Daoy (cell line): ENCODE results near the gene CTNND2. TPM values are rescaled to one million over a fixed set of nuclear protein-coding genes. Genes with fewer than 3 reads are reported as not detected.
A peak's percentile ranks its signal among the peaks of the same experiment; 100 is the strongest.
"Not testable (repeated sequence)": the region's sequence is repeated elsewhere in the genome, so short reads cannot be mapped to it uniquely, and the experiment has no call there.

Experiments used
- DNase-seq: peaks from one replicate; pipeline ENCODE4 v3.0.0-alpha.2; 2015; ENCODE audit warnings: low read depth
- total RNA-seq: library from RNA; depleted of rRNA; stranded (reverse); fragments of >200 nt; shearing (Covaris generic); gene quantifications from 2 replicates; pipeline ENCODE4 v1.2.3, GENCODE V29; 2014

Gene CTNND2
- total RNA-seq, 1 experiment from 2014 or later, result 4.5 TPM

- DNase-seq, result no peak
Measured at GRCh38 chr5:11104651-11105112, 799.6 kb downstream of the CTNND2 start.

GRCh38 chr5:11104210-11104609 lies 800.0 kb downstream of the CTNND2 start:
- no peak for DNase-seq

- DNase-seq, result peak; percentile 44
Measured at GRCh38 chr5:11084111-11084510, 820.1 kb downstream of the CTNND2 start.

GRCh38 chr5:11082404-11082945 lies 821.8 kb downstream of the CTNND2 start:
- DNase-seq, result no peak

- no peak for DNase-seq
Measured at GRCh38 chr5:11076945-11077613, 827.2 kb downstream of the CTNND2 start.

GRCh38 chr5:11075035-11075805 lies 829.0 kb downstream of the CTNND2 start:
- DNase-seq, result peak; percentile 28

- peak; percentile 4 for DNase-seq
Measured at GRCh38 chr5:11072568-11072967, 831.7 kb downstream of the CTNND2 start.

GRCh38 chr5:11072076-11072475 lies 832.2 kb downstream of the CTNND2 start:
- no peak for DNase-seq

GRCh38 chr5:11069041-11069440 lies 835.2 kb downstream of the CTNND2 start:
- no peak for DNase-seq

GRCh38 chr5:11065723-11066122 lies 838.5 kb downstream of the CTNND2 start:
- not testable (repeated sequence) for DNase-seq

- no peak for DNase-seq
Measured at GRCh38 chr5:11064763-11065450, 839.3 kb downstream of the CTNND2 start.

- peak; percentile 64 for DNase-seq
Measured at GRCh38 chr5:11062397-11062796, 841.8 kb downstream of the CTNND2 start.

- no peak for DNase-seq
Measured at GRCh38 chr5:11056560-11056959, 847.7 kb downstream of the CTNND2 start.

- DNase-seq, result no peak
Measured at GRCh38 chr5:11054014-11054413, 850.2 kb downstream of the CTNND2 start.

- no peak for DNase-seq
Measured at GRCh38 chr5:11052871-11053270, 851.4 kb downstream of the CTNND2 start.

- peak; percentile 9 for DNase-seq
Measured at GRCh38 chr5:11050596-11051304, 853.5 kb downstream of the CTNND2 start.

- DNase-seq, result no peak
Measured at GRCh38 chr5:11048760-11049159, 855.5 kb downstream of the CTNND2 start.

- no peak for DNase-seq
Measured at GRCh38 chr5:11047625-11048024, 856.6 kb downstream of the CTNND2 start.

GRCh38 chr5:11047030-11047429 lies 857.2 kb downstream of the CTNND2 start:
- DNase-seq, result peak; percentile 51

- no peak for DNase-seq
Measured at GRCh38 chr5:11046160-11046559, 858.1 kb downstream of the CTNND2 start.

GRCh38 chr5:11045411-11045810 lies 858.8 kb downstream of the CTNND2 start:
- no peak for DNase-seq

GRCh38 chr5:11044581-11044980 lies 859.7 kb downstream of the CTNND2 start:
- no peak for DNase-seq
